GM19043 (cell line): ENCODE results near the gene DGKI.

Source experiments
- ATAC-seq: cut with Tn5 transposase; IDR thresholded peaks from one replicate; pipeline ENCODE4 v1.9.1; 2021; ENCODE audit warnings: low read depth; ENCODE audit not compliant: unreplicated experiment

Gene DGKI

DNA sequence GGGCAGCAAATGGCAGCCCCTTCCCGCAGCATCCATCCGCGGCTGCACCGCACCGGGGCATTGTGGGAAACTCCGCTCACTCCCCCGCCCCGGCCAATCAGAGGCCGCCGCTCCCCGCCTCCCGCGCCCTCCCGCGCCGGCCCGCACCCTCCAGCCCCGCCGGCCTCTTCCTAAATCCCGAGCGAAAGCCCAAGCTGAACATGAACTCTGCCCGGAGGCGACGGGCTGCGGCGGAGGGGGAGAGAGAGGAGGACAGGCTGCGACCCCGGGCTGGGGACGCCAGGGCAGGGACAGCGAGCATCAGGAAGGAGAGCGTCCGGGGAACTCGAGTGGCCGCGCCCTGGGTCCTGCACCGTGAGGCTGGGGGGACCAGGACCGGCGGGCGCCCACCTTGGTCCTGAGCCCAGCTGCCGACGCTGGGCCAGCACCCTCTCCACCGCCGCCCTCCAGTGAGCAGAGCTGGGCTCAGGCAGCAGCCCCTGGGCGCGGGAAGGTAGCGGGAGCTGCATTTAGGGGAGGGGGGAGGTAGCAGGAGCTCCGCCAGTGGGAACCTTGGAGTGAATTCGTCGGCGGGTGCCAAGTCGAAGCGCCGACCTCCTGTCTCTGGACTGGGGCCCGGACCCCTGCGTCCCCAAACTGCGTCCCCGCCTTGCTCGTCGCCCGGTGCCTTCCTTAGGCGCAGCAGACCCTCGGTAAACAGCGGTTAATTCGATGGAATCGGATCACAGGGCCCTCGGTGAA, at the start of gene DGKI:
Gene DGKI, minus strand, starts transcription at position 148 of the 741 bp plus-strand sequence.
- peak; percentile 42 for ATAC-seq

DNA sequence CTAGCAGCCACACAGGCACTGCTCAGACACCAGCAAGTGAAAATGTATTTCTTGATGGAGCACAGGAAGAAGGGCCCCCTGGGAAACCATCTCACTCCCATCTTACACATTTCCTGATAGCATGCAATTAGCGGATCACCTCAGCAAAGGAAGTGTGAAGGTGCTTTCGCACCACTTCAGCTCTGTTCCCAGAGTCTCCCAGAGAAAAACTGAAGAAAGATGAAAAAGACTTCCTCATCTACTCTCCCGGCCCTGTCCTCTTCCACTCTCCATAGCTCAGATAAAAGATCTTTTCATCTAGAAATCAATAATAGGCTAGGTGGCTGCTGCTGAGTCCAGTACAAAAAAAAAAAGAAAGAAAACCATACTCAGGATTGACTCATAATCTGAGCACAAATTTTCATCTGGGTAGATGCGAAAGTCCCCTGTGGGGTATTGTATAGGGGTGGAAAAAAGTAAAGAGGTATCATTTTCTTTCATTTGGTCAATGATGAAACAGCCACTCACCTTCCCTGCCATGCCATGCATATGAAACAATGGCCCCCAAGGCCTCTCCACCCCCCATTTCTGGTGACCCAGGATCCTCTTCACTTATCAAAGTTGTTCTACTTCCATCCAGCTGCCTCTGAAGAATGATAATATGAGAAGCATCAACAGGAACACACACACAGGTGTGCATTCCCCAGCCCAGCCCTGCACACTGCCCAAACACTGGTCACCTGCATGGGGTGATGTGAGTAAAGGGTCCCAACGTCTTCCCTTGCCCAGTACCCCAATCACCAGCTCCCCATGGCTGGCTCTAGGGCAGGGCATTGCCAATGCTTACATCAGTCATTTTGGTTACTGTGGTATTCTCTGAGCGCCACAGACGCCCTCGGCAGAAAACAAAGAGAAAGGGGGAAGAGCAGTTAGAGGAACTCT, 48.8 kb upstream of the DGKI start:
- ATAC-seq = peak; percentile 64

DNA sequence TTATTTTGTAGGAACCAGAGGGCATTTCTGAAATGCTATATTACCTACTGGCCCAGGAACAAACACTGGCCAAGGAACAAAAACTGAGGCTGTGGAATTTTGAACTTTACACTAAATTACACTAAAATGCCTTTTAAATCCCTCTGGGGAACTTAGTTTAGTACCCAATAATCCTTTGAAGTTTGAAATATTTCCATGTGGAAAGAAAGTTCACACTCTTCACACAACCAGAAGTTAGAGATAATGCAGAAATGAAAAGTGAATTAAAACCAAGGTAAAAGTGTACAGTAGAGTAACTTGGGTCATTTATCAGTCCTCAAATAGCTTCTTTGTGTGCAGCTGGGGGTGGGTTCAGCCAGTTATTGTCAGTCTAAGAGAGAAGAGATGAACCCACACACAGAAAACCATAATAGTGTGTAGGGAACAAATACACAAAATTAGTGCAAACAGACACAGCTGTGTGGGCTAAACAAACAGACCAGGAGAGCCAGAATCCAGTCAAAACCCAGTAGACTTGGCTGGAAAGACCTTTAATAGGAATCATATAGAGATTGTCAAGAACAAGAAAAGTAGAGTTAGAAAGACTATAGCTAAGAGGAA, 46.5 kb upstream of the DGKI start:
- no peak for ATAC-seq

DNA sequence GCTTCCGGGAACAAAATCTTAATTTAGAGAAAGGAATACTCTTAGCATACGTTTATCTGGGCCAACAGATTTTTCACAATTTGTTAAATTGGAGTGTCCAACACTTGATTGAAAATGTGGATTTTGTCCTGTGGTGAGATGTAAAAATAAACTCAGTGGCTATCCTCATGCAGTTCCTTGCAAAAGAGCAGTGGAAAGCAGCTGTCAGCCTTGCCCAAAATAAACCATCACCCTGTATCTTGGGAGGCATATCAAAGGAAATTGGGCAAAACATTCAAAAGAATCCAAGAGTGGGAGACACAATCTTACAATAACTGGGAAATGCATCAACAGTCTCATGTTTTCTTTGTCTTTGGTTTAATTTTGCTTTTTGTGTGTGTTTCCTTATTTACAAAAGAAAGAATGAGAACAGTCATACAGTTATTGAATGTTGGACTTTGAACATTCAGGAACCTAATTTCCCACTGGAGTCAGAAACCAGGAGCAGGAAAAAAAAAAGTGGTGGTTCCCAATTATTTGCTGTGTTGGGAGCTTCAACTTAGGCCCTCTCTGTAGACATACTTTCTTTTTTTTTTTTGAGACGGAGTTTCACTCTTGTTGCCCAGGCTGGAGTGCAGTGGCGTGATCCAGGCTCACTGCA, 44.4 kb upstream of the DGKI start:
- no peak for ATAC-seq

DNA sequence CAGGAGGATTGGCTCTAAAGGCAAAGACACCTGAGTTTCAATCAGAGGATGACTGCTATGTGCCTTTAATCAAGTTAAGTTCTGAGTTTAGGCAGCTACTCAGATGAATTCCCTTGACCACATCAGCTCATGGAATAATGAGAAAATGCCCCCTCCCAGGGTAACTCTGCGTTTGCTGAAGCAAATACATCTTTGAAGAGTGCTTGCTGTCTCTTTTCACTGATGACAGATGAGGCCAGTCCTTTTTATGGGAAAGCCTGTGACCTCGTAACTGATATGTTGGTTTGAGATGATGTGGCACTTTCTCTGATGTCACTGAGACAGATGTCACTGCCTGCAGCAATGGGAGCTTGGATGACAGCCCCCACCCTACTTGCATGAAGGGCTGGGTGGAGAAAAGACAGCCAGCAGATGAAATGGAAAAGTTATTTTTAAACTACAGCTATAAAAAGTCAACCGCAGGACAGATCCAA, 43.7 kb upstream of the DGKI start:
- no peak for ATAC-seq

DNA sequence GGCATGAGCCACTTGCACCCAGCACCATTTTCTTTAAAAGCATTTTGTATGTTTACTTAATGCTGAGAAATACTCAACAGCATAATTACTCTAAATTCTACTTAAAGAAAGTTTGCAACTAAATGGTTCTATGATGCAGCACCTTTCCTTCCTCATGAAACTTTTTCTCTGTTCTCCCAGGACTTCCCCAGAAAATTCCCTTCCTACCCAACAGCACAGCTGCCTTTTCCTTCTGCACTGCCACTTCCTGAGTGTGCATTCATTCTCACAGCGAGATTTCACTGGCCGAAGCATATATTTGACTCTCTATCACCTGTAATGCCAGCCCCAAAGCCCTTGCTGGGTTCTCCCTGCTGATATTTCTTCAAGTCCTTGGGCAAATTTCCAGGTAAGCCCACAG, 41.5 kb upstream of the DGKI start:
- no peak for ATAC-seq

DNA sequence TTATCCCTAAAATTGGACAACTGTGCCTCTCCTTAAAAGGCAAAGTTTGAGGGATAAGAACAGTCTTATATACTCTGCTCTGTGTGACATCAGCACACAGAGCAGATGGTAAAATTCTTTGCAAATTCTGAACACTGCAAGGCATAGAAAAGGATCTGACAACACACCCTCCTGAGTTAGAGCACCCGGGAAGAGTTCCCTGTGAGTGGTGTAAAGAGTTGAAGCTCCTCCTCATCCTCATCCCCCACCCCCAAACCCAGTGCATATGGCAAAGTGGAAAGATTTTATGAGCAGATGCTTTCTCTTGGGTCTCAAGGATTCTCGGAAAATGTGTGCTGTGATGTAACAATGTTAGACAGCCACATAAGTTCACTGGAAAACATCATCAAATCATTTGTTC, 40.0 kb upstream of the DGKI start:
- no peak for ATAC-seq

DNA sequence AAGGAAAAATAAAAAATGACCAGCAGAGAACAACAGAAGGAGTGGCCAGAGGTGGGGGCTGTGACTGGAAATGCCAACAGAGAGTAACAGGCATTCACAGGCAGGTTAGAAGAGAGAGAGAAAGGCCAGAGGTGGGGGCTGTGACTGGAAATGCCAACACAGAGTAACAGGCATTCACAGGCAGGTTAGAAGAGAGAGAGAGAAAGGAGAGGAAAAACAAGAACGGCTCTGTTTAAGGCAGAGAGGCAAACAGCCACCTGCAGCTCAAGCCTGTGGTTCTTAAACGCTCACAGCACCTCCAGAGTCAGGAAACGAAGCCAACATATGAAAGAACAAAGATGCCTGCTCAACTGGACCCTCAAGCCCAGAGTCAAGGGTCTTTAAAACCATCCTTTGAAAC, 39.5 kb upstream of the DGKI start:
- ATAC-seq = no peak

DNA sequence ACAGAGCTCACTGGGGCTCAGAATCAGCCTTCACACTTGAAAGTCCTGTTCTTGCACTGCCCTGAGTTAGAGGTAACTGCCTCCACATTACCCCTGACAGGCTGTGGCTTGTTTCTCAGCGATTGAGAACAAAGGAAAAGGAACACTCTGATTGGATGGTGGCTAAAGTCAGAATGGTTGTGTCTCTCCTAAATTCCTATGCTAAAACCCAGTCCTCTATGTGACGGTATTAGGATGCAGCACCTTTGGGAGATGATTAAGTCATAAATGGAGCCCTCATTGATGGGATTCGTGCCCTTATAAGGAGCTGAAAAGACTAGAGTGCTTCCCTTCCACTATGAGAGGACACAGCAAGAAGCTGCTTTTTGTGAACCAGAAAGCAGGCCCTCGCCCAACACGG, 38.9 kb upstream of the DGKI start:
- no peak for ATAC-seq

DNA sequence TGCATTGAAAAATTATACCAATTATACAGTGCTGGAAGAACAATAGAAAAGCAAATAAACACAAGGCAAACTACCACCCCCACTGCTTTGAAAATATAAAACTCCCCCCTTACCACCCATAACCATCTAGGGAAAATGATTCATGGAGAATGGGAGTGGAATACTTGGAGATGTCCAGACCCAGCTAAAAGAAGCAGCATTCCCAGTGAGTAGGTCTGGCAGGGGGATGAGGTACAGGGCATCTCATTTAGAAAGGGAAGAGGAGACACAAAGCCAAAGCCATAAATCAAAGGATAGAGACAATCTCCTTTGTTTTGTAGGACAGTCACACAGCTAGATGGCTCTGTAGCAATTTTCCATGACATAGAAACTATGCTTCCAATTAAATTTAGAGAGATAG, 36.0 kb upstream of the DGKI start:
- no peak for ATAC-seq

DNA sequence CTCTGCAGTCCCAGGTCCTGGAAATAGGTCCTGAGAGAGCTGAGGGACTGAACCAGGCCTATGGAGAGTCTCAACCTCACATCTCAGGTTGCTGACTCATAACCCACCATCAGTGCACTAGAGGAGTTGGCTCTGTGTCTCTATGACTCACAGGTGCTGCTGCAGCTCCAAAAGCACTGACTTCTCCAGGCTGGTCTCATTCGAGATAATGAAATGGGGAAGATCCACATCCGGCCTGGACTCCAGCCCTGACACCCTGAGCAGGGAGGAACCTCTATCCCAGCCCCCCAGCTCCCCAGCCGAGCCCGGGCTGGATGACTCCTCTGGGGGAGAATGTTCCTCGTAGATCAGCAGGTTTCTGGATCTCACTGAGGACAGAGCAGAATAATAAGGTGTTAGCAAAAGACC, 35.5 kb upstream of the DGKI start:
- ATAC-seq = peak; percentile 91

DNA sequence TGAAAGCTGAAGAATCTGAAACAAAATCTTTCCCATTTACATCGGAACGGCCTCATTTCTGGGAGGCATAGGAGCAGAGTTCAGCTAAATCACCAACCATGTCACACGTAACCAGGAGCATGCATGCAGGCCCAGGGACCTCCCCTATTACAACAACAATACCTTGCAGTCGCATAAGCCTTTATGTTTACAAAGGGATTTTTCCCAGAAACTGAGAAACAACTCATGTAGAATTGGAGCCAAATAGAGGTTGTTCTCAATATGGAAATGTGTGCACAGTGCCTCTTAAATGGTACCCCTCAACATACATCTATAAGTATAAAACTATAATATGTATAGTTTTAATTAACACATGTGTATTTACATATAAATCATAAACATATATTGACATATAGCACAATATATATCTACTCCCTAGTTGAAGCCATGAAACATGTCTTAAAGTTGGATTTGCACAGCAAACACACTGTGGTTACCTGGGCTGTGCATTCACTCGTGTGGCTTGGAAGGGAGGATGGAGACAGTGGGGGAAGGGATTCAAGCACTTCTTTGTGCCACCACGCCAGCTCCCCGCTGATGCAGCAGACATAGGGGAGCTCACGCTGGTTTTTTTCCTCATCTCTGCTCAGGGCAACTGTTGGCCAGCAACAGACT, 35.0 kb upstream of the DGKI start:
- peak; percentile 3 for ATAC-seq

DNA sequence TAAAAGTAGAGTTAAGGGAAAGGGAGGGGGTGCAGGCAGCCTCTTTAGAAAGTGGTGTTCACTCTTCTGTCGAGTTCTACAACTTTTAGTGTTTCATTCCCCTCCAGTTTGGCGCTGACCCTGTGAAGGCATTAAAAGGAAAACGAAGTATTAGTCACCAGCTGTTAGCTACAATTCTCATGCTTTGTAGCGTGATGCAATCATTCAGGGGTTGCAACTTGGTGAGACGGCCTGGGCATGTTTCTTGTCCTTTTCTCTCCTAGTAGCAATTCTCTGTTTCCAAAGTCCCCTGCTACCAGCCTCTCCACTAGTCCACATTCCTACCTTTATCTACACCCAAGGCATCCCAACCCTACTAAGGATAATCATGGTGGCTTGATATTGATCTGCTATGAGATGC, 33.7 kb upstream of the DGKI start:
- no peak for ATAC-seq

DNA sequence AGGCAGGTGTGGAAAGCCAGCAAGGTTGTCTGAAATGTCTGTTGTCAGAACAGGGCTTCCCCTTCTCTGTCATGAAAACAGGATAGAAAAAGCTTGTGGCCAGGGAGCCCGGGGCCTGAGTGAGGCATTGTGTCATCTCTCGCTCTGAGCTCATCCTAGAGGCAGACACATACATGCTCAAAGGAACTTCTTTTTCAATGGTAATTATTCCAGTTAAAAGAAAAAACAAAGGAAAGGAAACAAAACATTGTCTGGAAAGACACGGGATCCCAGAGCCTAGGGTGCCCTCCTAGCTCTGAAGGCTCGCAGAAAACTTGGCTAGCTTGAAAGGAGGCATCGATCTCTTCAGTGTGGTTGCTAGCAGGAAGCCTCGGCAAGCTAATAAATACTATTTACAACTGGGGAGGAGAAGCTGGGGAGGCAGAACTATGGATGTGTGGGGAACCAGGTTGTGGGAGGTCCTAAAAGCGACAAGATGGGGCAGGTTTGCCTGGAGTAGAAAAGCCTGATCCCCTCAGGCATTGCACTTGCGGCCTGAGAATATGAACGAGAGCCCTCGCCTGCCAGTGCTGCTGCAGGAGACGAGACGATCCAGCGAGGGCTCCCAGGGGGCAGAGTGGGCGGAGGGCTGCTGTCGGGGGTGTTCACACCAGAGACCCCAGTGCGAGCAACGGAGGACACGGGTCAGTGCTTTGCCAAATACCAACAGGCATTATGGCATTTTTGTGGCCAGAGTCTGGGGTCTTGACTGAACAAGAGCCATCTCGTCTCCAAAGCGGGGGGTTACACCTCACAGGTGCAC, 32.8 kb upstream of the DGKI start:
- no peak for ATAC-seq

DNA sequence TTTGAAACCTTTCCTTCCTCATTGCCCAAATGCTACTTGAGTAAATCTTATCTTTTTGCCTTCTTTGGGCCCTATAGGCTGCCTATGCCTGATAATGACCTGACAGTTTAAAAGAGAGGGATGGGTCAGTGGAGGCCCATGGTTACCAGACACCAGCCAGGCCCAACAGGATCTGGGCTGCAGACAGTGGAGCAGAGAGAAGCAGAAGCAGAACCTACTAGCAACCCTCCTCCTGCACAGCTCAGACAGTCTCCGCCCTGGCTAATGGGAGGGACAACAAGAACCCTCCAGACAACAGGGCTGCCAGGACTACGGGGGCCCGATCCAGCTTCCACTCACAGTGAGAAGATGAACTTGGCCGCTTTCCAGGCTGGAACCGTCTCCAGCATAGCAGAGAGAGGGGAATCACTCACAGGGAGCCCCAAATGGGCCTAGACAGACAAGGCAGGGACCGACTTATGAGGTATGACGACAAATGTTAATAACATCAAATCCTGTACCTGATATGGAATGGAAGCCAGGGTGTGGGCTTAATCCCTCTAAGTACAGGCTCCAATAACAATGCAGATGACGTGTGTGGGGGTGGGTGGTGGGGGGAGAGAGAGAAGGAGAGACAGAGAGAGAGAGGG, 31.7 kb upstream of the DGKI start:
- ATAC-seq = no peak

DNA sequence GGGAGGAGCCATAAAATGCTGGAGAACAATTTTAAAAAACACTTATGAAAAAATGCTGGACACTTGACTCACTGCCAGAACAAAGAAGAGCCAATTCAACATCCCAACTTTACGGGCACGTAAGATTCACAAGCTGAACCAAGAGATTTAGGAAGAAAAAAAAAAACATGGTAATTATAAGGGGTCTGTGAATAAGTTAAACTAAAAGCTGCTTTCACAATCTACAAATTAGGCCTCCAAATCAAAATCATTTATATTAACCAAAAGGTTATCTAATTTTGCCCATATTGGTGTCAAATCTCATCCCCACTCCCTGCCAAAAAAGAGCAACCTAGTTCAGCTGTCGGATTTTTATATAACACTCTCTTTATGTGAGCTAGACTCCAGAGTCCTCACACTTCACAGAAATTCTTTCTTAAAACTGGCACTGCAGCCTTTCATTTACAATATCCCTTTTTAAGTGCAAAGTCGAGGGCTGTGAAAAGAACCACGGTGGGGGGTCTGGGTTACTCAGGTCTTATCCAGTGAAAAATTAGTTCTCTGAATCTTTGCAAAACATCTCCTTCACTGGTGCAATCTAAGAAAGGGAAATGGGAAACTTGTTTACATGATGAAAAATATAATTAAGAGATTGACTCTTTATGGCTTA, 30.4 kb upstream of the DGKI start:
- no peak for ATAC-seq

DNA sequence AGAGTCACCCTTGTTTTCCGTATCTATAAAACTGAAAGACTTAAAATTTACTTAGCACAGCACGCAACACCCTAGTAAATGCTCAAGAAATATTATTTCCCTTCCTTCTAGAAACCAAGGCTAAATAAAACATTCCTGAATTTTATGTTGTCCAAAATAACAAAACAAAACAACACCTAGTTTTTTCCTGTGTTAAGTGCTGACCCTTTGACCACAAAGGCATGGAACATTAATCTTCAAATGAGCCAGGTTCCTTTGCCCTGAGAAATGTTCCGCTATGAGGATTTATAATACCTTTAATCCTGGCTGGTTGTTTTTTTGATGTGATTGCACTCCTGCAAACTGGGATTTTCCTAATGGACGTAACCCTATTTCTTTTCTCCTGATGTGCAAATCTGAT, 29.0 kb upstream of the DGKI start:
- no peak for ATAC-seq

DNA sequence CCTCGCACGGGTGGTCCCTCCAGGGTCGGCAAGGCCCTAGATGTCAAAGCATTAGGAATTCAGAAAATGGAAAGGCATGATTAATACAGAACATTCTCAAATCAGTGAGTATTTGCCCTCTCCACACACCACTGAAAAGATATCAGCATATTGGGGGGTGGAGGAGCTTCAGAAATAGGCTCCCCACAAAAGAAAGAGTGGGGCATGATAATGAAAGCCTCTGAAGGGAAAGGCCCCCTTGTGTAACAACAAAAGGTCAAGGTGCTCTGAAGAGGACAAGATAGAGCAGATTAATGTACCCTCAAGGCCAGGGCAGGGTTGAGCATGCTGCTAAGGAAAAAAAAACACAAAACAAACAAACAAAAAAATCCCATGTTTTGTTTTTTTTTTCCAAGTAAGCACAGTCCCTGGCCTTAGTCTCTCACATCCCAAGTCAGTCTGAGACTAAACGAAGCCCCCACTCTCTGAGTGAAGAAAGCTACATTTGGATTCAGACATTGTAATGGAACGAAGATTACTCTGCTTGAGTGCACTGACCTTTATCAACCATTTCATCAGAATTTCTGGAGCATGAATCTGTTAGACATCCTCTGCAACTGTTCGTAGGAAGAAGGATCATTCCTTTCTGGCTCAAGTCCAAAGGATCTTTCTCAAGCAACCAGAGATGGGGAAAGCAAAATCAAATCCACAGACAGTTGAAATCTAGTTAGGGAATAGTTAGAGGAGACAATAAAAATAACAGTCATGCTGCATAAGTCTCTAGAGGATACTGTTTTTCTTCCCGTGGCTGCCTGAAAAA, 27.4 kb upstream of the DGKI start:
- no peak for ATAC-seq
